GM18502 (cell line): ENCODE measurements around the gene HMG20B.
"Not testable (repeated sequence)": the region's sequence is repeated elsewhere in the genome, so short reads cannot be mapped to it uniquely, and the experiment has no call there.

Source experiments
- ATAC-seq: cut with Tn5 transposase; IDR thresholded peaks from one replicate; pipeline ENCODE4 v1.9.1; 2021; ENCODE audit warnings: mild to moderate bottlenecking; ENCODE audit not compliant: unreplicated experiment, poor library complexity

HMG20B gene

GRCh38 chr19:3577723-3578344, 5.1 kb downstream of the HMG20B start:
- no peak for ATAC-seq

GRCh38 chr19:3578390-3578789, 5.6 kb downstream of the HMG20B start:
- no peak for ATAC-seq

- no peak for ATAC-seq
Observed at GRCh38 chr19:3580156-3580934, 7.6 kb downstream of the HMG20B start.

GRCh38 chr19:3581792-3582191, 9.0 kb downstream of the HMG20B start:
- ATAC-seq, result not testable (repeated sequence)

- ATAC-seq, result not testable (repeated sequence)
Observed at GRCh38 chr19:3584036-3584802, 11.5 kb downstream of the HMG20B start.

GRCh38 chr19:3585301-3586126, 12.8 kb downstream of the HMG20B start, which contains the start of gene GIPC3:
TSS of gene GIPC3 (plus strand) at chr19:3585478. CDS start at chr19:3585598, 120 bp downstream.
- no peak for ATAC-seq

GRCh38 chr19:3586127-3586626, 13.4 kb downstream of the HMG20B start:
- ATAC-seq, result no peak

GRCh38 chr19:3586707-3587346, 14.1 kb downstream of the HMG20B start:
- no peak for ATAC-seq

- ATAC-seq, result no peak
Observed at GRCh38 chr19:3589439-3589838, 16.7 kb downstream of the HMG20B start.

- ATAC-seq, result no peak
Observed at GRCh38 chr19:3589949-3590348, 17.2 kb downstream of the HMG20B start.

- ATAC-seq, result no peak
Observed at GRCh38 chr19:3590991-3591659, 18.4 kb downstream of the HMG20B start.

- ATAC-seq, result no peak
Observed at GRCh38 chr19:3591876-3592613, 19.3 kb downstream of the HMG20B start.

GRCh38 chr19:3593156-3593555, 20.4 kb downstream of the HMG20B start:
- ATAC-seq, result no peak

GRCh38 chr19:3595521-3596061, 22.8 kb downstream of the HMG20B start:
- ATAC-seq, result no peak

GRCh38 chr19:3599776-3600187, 27.0 kb downstream of the HMG20B start:
- ATAC-seq, result no peak

GRCh38 chr19:3601021-3601420, 28.3 kb downstream of the HMG20B start:
- no peak for ATAC-seq

GRCh38 chr19:3603121-3603811, 30.5 kb downstream of the HMG20B start:
- ATAC-seq, result no peak
